IMR-90 (cell line): ENCODE measurements around the gene SLC5A2. TPM values are rescaled to one million over a fixed set of nuclear protein-coding genes. Genes with fewer than 3 reads are reported as not detected.

ENCODE experiments used
- ATAC-seq: fragments of 200-7000 bp; cut with Tn5 transposase; 2 replicates; pipeline ENCODE4 v1.9.1; 2020; ENCODE audit warnings: low read depth, mild to moderate bottlenecking, moderate library complexity
- BruUV-seq: library from RNA; stranded (reverse); fragments of 400-500 nt; replicated peaks from 2 replicates; lab custom pipeline; 2021; lab: Mats Ljungman, UMichigan
- CTCF ChIA-PET: fragments of 300-600 bp; formaldehyde crosslinking; extraction: SDS; loops from one replicate; lab custom pipeline; 2021; ENCODE audit warnings: antibody characterized with exemption; lab: Yijun Ruan, JAX
- POLR2A ChIA-PET: fragments of 300-600 bp; sonication (Branson Sonifier 250); formaldehyde crosslinking; loops from one replicate; lab custom pipeline; 2022; ENCODE audit warnings: antibody characterized with exemption; ENCODE audit not compliant: unreplicated experiment; lab: Charles Lee
- DNase-seq: peaks from one replicate; pipeline ENCODE4 v3.0.0; 2013
- H2AFZ ChIP-seq: replicated peaks from 2 replicates; pipeline ENCODE3; 2013; ENCODE audit warnings: low read length, mild to moderate bottlenecking; ENCODE audit not compliant: poor library complexity
- H2AK5ac ChIP-seq: 2 replicates; pipeline ENCODE4 v1.6.1; 2013; ENCODE audit warnings: low read depth, low read length, inconsistent platforms
- H2AK9ac ChIP-seq: replicated peaks from 2 replicates; pipeline ENCODE3; 2013; ENCODE audit warnings: mild to moderate bottlenecking, low read depth, low read length, moderate library complexity; ENCODE audit not compliant: poor library complexity
- H2BK120ac ChIP-seq: 2 replicates; pipeline ENCODE4 v1.6.1; 2013; ENCODE audit warnings: low read depth, low read length, inconsistent platforms
- H2BK15ac ChIP-seq: 3 replicates; pipeline ENCODE4 v1.6.1; 2013; ENCODE audit warnings: low read depth, low read length, inconsistent platforms
- H2BK20ac ChIP-seq: 2 replicates; pipeline ENCODE4 v1.6.1; 2013; ENCODE audit warnings: low read depth, mild to moderate bottlenecking, inconsistent platforms, low read length, moderate library complexity
- H2BK5ac ChIP-seq: 2 replicates; pipeline ENCODE4 v1.6.1; 2013; ENCODE audit warnings: mild to moderate bottlenecking, low read depth, low read length, inconsistent platforms; ENCODE audit not compliant: poor library complexity, severe bottlenecking
- H3K14ac ChIP-seq: replicated peaks from 2 replicates; pipeline ENCODE4 v1.6.1; 2013; ENCODE audit warnings: low read depth, low read length, inconsistent platforms
- H3K18ac ChIP-seq: 2 replicates; pipeline ENCODE4 v1.6.1; 2013; ENCODE audit warnings: low read depth, low read length, control low read depth
- H3K23ac ChIP-seq: 2 replicates; pipeline ENCODE4 v1.6.1; 2013; ENCODE audit warnings: low read depth, low read length, inconsistent platforms
- H3K27ac ChIP-seq: 2 replicates; pipeline ENCODE4 v1.5.1; 2013; ENCODE audit warnings: mild to moderate bottlenecking, control low read depth, low read length; ENCODE audit not compliant: insufficient read depth
- H3K27me3 ChIP-seq: 2 replicates; pipeline ENCODE4 v1.6.1; 2013; ENCODE audit warnings: low read length; ENCODE audit not compliant: control insufficient read depth, insufficient read depth
- H3K36me3 ChIP-seq: 2 replicates; pipeline ENCODE4 v1.6.1; 2013; ENCODE audit warnings: low read length, mixed read lengths; ENCODE audit not compliant: control insufficient read depth, insufficient read depth
- H3K4ac ChIP-seq: 2 replicates; pipeline ENCODE4 v1.6.1; 2013; ENCODE audit warnings: low read depth, low read length, inconsistent platforms
- H3K4me1 ChIP-seq: 2 replicates; pipeline ENCODE4 v1.6.1; 2013; ENCODE audit warnings: low read length, mixed read lengths; ENCODE audit not compliant: control insufficient read depth, insufficient read depth
- H3K4me2 ChIP-seq: 2 replicates; pipeline ENCODE4 v1.6.1; 2013; ENCODE audit warnings: low read depth, mild to moderate bottlenecking, control low read depth, low read length, moderate library complexity
- H3K4me3 ChIP-seq: 2 replicates; pipeline ENCODE4 v1.5.1; 2013; ENCODE audit warnings: low read depth, mild to moderate bottlenecking, control low read depth, low read length, moderate library complexity; ENCODE audit not compliant: insufficient read depth
- H3K56ac ChIP-seq: 2 replicates; pipeline ENCODE4 v1.6.1; 2013; ENCODE audit warnings: low read length, inconsistent platforms; ENCODE audit not compliant: insufficient read depth; ENCODE audit errors: extremely low read depth
- H3K79me1 ChIP-seq, 2 experiments: 2 replicates each; pipeline ENCODE4 v1.6.1; 2013; ENCODE audit warnings: low read length in 2 of 2, inconsistent platforms in 1 of 2, low read depth in 1 of 2
- H3K9ac ChIP-seq: 2 replicates; pipeline ENCODE4 v1.6.1; 2013; ENCODE audit warnings: low read depth, low read length, control low read depth
- H3K9me1 ChIP-seq: 2 replicates; pipeline ENCODE4 v1.6.1; 2013; ENCODE audit warnings: low read length, inconsistent platforms; ENCODE audit not compliant: insufficient read depth
- H3K9me3 ChIP-seq: 2 replicates; pipeline ENCODE4 v1.6.1; 2013; ENCODE audit warnings: low read length; ENCODE audit not compliant: control insufficient read depth, insufficient read depth
- H4K20me1 ChIP-seq: 2 replicates; pipeline ENCODE4 v1.6.1; 2013; ENCODE audit warnings: low read length, inconsistent platforms; ENCODE audit not compliant: insufficient read depth
- H4K5ac ChIP-seq: 2 replicates; pipeline ENCODE4 v1.6.1; 2013; ENCODE audit warnings: mild to moderate bottlenecking, low read depth, low read length, control low read depth
- H4K8ac ChIP-seq, 2 experiments: 2 replicates each; pipeline ENCODE4 v1.6.1; 2013; ENCODE audit warnings: low read depth in 2 of 2, low read length in 2 of 2, control low read depth in 1 of 2, inconsistent platforms in 1 of 2
- H4K91ac ChIP-seq: 2 replicates; pipeline ENCODE4 v1.6.1; 2013; ENCODE audit warnings: low read depth, low read length, inconsistent platforms; ENCODE audit not compliant: insufficient read depth
- CEBPB ChIP-seq: IDR thresholded peaks from 2 replicates; pipeline ENCODE4 v1.6.1; 2012; ENCODE audit warnings: low read depth, low read length, improper control_type of control experiment
- CHD1 ChIP-seq: IDR thresholded peaks from 2 replicates; pipeline ENCODE4 v1.6.1; 2012; ENCODE audit warnings: low read depth, low read length, improper control_type of control experiment
- CTCF ChIP-seq: conservative IDR thresholded peaks from 2 replicates; pipeline ENCODE4 v1.5.1; 2012; ENCODE audit warnings: mild to moderate bottlenecking, low read depth, low read length, improper control_type of control experiment
- FOS ChIP-seq: fragments of 150-350 bp; IDR thresholded peaks from 2 replicates; pipeline ENCODE4 v1.6.1; 2016; ENCODE audit warnings: low read depth, low read length
- MAFK ChIP-seq: IDR thresholded peaks from 2 replicates; pipeline ENCODE4 v1.6.1; 2012; ENCODE audit warnings: low read depth, low read length, improper control_type of control experiment
- MXI1 ChIP-seq: IDR thresholded peaks from 2 replicates; pipeline ENCODE4 v1.6.1; 2012; ENCODE audit warnings: low read depth, mild to moderate bottlenecking, low read length, moderate library complexity, borderline replicate concordance
- NFE2L2 ChIP-seq: fragments of 150-350 bp; IDR thresholded peaks from 2 replicates; pipeline ENCODE4 v1.6.1; 2016; ENCODE audit warnings: low read depth, mild to moderate bottlenecking, low read length
- RAD21 ChIP-seq: IDR thresholded peaks from 2 replicates; pipeline ENCODE4 v1.6.1; 2012; ENCODE audit warnings: low read length, improper control_type of control experiment
- RCOR1 ChIP-seq: IDR thresholded peaks from 2 replicates; pipeline ENCODE4 v1.6.1; 2012; ENCODE audit warnings: mild to moderate bottlenecking, low read length, improper control_type of control experiment; ENCODE audit not compliant: insufficient replicate concordance
- RFX5 ChIP-seq: IDR thresholded peaks from 2 replicates; pipeline ENCODE4 v1.8.0; 2012; ENCODE audit warnings: low read depth, mild to moderate bottlenecking, low read length, moderate library complexity
- SMC3 ChIP-seq: fragments of 150-350 bp; IDR thresholded peaks from 2 replicates; pipeline ENCODE4 v1.6.1; 2016; ENCODE audit warnings: low read depth, mild to moderate bottlenecking, antibody characterized with exemption, low read length, moderate library complexity
- USF2 ChIP-seq: fragments of 150-350 bp; IDR thresholded peaks from 2 replicates; pipeline ENCODE4 v1.6.1; 2017; ENCODE audit warnings: mild to moderate bottlenecking, antibody characterized with exemption, low read length, low read depth
- WGBS, 2 experiments: methylation state at CpG; one replicate each; pipeline versions ENCODE4 v1.1.5 to v1.1.7; 2013; ENCODE audit warnings: missing lambda C conversion rate in 2 of 2; ENCODE audit not compliant: insufficient read length in 1 of 2; ENCODE audit errors: extremely low coverage in 2 of 2; 5-methylcytosine and 5-hydroxymethylcytosine counted together
- dilution Hi-C: fragments of 300-500 bp; cut with HindIII; formaldehyde crosslinking; loops from one replicate; pipeline ENCODE4 v1.14.3; 2018; ENCODE audit warnings: low sequenced_read_pairs; ENCODE audit not compliant: unreplicated experiment
- in situ Hi-C: fragments of 300-500 bp; cut with MboI; formaldehyde crosslinking; loops from 3 replicates; pipeline ENCODE4 v1.14.3; 2019; ENCODE audit warnings: low sequenced_read_pairs, inconsistent platforms, mixed read lengths
- intact Hi-C: fragments of 100-400 bp; cut with micrococcal nuclease; formaldehyde crosslinking; loops from 2 replicates; pipeline ENCODE4 v1.10.0; 2022
- polyA plus RNA-seq, 3 experiments: library from polyadenylated mRNA; depleted of rRNA; stranded (reverse); fragments of >200 nt; gene quantifications; 2 replicates each; pipeline ENCODE4 v1.2.3, GENCODE V29; 2012; ENCODE audit warnings: low replicate concordance in 1 of 3
- total RNA-seq: library from RNA; depleted of rRNA; stranded (reverse); fragments of >200 nt; gene quantifications from 2 replicates; pipeline ENCODE4 v1.2.3, GENCODE V29; 2012

Gene SLC5A2
- total and polyA plus RNA-seq, 2 of the 4 experiments (the other 2 are of a cell fraction): not detected

- TF ChIP-seq NFE2L2: no peak
- TF ChIP-seq CEBPB: no peak
- no peak for TF ChIP-seq RFX5
- TF ChIP-seq SMC3: no peak
- no peak for TF ChIP-seq RCOR1
- no peak for TF ChIP-seq FOS
- no peak for TF ChIP-seq CTCF
- no peak for TF ChIP-seq CHD1
- TF ChIP-seq MAFK: no peak
- TF ChIP-seq RAD21: no peak
- TF ChIP-seq USF2: no peak
- TF ChIP-seq MXI1: no peak
- H3K9ac ChIP-seq: no peak overlapping the region
- no peak overlapping the region for H2AK5ac ChIP-seq
- H2AFZ ChIP-seq: no peak overlapping the region
- in situ Hi-C loops: no loop called here
- no peak overlapping the region for H3K14ac ChIP-seq
- H3K4me2 ChIP-seq: no peak overlapping the region
- no peak overlapping the region for H2BK20ac ChIP-seq
- no peak overlapping the region for H3K18ac ChIP-seq
- H3K79me1 ChIP-seq: no peaks in the 10 kb centered on the region
- dilution Hi-C loops: no loop called here
- no peak overlapping the region for H2BK15ac ChIP-seq
- no peaks in the 10 kb centered on the region for H3K36me3 ChIP-seq
- no peak overlapping the region for H4K91ac ChIP-seq
- no peak overlapping the region for H3K27ac ChIP-seq
- no TSS peak for BruUV-seq
- H4K8ac ChIP-seq: no peak overlapping the region
- no peak overlapping the region for H3K4ac ChIP-seq
- no peak overlapping the region for H3K56ac ChIP-seq
- no CpG with 5 or more reads among the region's 3 CpGs for WGBS, 2 experiments
- no peak overlapping the region for H4K5ac ChIP-seq
- no peaks in the 10 kb centered on the region for H3K4me1 ChIP-seq
- no peaks in the 10 kb centered on the region for H4K20me1 ChIP-seq
- H3K23ac ChIP-seq: no peak overlapping the region
- no peak overlapping the region for H3K4me3 ChIP-seq
- H2BK120ac ChIP-seq: no peak overlapping the region
- no peaks in the 10 kb centered on the region for H3K9me3 ChIP-seq
- no peak for DNase-seq
- ChIA-PET CTCF (no interaction called here), POLR2A (no interaction called here)
- H2BK5ac ChIP-seq: no peak overlapping the region
- intact Hi-C loops: no loop called here
- H3K9me1 ChIP-seq: no peaks in the 10 kb centered on the region
- no peaks in the 10 kb centered on the region for H3K27me3 ChIP-seq
- no peak overlapping the region for H2AK9ac ChIP-seq
- ATAC-seq: no peak
Measured at GRCh38 chr16:31439519-31439918, 43.4 kb upstream of the SLC5A2 start.
